ENCODE data around the gene PFKM. TPM values are rescaled to one million over a fixed set of nuclear protein-coding genes. Genes with fewer than 3 reads are reported as not detected.

The PFKM gene
- total RNA-seq, 1 experiment from 2014 or later, result 33.3 TPM

DNA sequence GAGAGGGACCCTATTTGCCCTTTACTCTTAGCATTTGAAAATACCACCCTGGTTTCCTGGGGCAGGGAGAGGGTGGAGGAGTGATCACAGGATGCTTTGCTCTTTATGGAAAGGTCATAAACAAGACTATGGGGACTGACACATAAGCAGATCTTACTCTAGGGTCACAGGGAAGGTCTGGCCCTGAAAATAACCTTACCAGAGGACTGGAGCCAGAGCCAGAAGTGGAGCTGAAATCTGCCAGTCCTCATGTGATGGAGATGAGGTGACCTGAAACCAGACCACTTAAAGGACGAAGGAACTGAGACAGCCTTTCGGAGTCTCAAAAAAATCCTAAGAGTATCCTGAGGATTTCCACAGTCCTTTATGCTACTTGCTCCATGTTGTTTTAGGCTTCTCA lies 12.4 kb downstream of the PFKM start:
- no peaks in the 10 kb centered on the region for H3K9me3 Mint-ChIP-seq (ENCODE audit: low read depth, unreplicated experiment)
- intact Hi-C loops (cut with micrococcal nuclease; ENCODE audit: unreplicated experiment), result no loop called here
- CTCF ChIA-PET, result no interaction called here
- DNase-seq, result no peak
- no TSS peak for BruUV-seq (replicated peaks)
- H3K27me3 Mint-ChIP-seq (ENCODE audit: unreplicated experiment), result no peaks in the 10 kb centered on the region
- H3K4me1 Mint-ChIP-seq (ENCODE audit: low read depth, unreplicated experiment), result no peaks in the 10 kb centered on the region
- no peak overlapping the region for H3K4me3 Mint-ChIP-seq (ENCODE audit: low read depth, unreplicated experiment)
- TF ChIP-seq, protein P1, sequence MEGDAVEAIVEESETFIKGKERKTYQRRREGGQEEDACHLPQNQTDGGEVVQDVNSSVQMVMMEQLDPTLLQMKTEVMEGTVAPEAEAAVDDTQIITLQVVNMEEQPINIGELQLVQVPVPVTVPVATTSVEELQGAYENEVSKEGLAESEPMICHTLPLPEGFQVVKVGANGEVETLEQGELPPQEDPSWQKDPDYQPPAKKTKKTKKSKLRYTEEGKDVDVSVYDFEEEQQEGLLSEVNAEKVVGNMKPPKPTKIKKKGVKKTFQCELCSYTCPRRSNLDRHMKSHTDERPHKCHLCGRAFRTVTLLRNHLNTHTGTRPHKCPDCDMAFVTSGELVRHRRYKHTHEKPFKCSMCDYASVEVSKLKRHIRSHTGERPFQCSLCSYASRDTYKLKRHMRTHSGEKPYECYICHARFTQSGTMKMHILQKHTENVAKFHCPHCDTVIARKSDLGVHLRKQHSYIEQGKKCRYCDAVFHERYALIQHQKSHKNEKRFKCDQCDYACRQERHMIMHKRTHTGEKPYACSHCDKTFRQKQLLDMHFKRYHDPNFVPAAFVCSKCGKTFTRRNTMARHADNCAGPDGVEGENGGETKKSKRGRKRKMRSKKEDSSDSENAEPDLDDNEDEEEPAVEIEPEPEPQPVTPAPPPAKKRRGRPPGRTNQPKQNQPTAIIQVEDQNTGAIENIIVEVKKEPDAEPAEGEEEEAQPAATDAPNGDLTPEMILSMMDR (IDR thresholded peaks at IDR 0.05; ENCODE audit: unreplicated experiment), result no peak
- H3K36me3 Mint-ChIP-seq (ENCODE audit: insufficient read depth, unreplicated experiment), result peaks cover 8% of the 10 kb centered on the region
- no peak overlapping the region for H3K27ac Mint-ChIP-seq (ENCODE audit: unreplicated experiment)

DNA sequence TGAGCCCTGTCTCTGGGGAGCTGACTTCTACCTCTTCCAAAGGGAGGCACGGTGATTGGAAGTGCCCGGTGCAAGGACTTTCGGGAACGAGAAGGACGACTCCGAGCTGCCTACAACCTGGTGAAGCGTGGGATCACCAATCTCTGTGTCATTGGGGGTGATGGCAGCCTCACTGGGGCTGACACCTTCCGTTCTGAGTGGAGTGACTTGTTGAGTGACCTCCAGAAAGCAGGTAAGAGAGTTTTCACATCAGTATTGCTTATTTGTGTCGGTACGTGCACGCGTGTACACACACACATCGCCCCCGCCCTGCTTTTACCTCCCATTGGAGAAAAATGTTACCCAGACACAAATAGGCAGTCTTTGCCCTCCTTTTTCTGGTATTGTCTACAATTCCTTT lies 13.7 kb downstream of the PFKM start:
- no peak overlapping the region for H3K4me3 Mint-ChIP-seq (ENCODE audit: low read depth, unreplicated experiment)
- no peak overlapping the region for H3K27ac Mint-ChIP-seq (ENCODE audit: unreplicated experiment)
- TF ChIP-seq, protein P1 (IDR thresholded peaks at IDR 0.05; ENCODE audit: unreplicated experiment), result no peak
- BruUV-seq (replicated peaks), result no TSS peak
- no peaks in the 10 kb centered on the region for H3K4me1 Mint-ChIP-seq (ENCODE audit: low read depth, unreplicated experiment)
- intact Hi-C loops (cut with micrococcal nuclease; ENCODE audit: unreplicated experiment), result no loop called here
- no peaks in the 10 kb centered on the region for H3K9me3 Mint-ChIP-seq (ENCODE audit: low read depth, unreplicated experiment)
- peaks cover 9% of the 10 kb centered on the region for H3K36me3 Mint-ChIP-seq (ENCODE audit: insufficient read depth, unreplicated experiment)
- DNase-seq, result no peak
- CTCF ChIA-PET, result no interaction called here
- no peaks in the 10 kb centered on the region for H3K27me3 Mint-ChIP-seq (ENCODE audit: unreplicated experiment)

DNA sequence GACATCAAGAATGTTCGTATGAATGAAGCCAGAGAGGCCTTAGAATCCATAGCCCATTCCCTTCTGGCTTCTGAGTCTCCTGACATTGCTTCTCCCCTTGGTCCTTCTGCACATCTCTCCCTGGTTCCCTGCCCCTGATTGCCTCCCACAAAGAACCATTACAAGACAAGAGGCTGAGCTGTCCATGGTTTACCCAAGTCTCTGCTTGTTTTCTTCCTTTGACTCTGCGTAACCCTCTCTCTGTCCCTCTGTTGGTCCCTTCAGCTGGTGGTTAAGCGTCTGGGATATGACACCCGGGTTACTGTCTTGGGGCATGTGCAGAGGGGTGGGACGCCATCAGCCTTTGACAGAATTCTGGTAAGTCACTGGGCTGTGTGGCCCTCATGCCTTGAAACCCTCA lies 15.9 kb downstream of the PFKM start:
- intact Hi-C loops (cut with micrococcal nuclease; ENCODE audit: unreplicated experiment), result no loop called here
- no peak overlapping the region for H3K27ac Mint-ChIP-seq (ENCODE audit: unreplicated experiment)
- no peaks in the 10 kb centered on the region for H3K4me1 Mint-ChIP-seq (ENCODE audit: low read depth, unreplicated experiment)
- no TSS peak for BruUV-seq (replicated peaks)
- H3K9me3 Mint-ChIP-seq (ENCODE audit: low read depth, unreplicated experiment), result no peaks in the 10 kb centered on the region
- CTCF ChIA-PET, result no interaction called here
- no peak for DNase-seq
- no peak overlapping the region for H3K4me3 Mint-ChIP-seq (ENCODE audit: low read depth, unreplicated experiment)
- TF ChIP-seq, protein P1 (IDR thresholded peaks at IDR 0.05; ENCODE audit: unreplicated experiment), result no peak
- H3K27me3 Mint-ChIP-seq (ENCODE audit: unreplicated experiment), result no peaks in the 10 kb centered on the region
- H3K36me3 Mint-ChIP-seq (ENCODE audit: insufficient read depth, unreplicated experiment), result peaks cover 5% of the 10 kb centered on the region

DNA sequence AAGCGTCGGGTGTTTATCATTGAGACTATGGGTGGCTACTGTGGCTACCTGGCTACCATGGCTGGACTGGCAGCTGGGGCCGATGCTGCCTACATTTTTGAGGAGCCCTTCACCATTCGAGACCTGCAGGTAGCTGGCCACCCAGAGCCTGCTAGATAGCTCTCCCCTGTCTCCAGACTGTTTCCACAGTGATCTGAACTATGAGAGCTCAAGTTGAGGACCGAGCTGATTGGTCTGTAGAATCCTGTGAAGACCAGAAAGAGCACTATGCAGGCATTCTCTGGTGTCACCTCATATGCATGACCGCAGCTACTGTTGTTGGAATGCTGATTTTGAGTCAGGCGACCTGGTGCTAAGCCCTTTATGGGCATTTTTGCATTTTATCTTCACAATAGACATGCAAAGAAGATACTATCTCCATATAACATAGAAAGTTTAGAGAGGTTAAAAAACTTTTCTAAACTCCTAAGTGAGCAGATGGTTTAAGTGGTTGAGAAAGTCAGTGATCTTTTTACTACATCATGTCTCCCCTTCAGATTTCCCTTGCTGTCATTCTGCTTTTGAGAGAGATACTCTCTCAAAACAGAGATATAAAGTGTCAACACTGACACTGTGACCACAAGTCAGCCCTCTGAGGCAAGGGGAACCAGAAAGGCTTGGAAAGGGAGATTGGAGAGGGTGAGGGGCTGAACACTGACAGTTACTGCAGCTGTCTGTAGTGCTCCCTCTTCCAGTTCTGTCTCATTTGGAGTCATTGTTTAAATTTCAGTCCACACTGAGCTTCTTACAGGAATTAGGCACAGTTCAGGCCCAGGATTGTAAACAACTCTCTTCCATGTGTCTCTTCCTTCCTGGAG lies 23.9 kb downstream of the PFKM start:
- no peaks in the 10 kb centered on the region for H3K36me3 Mint-ChIP-seq (ENCODE audit: insufficient read depth, unreplicated experiment)
- intact Hi-C loops (cut with micrococcal nuclease; ENCODE audit: unreplicated experiment), result no loop called here
- TF ChIP-seq, protein P1 (IDR thresholded peaks at IDR 0.05; ENCODE audit: unreplicated experiment), result no peak

More for the DNA sequence above, 23.9 kb downstream of the PFKM start:
- H3K4me3 Mint-ChIP-seq (ENCODE audit: low read depth, unreplicated experiment), result no peak overlapping the region
- H3K4me1 Mint-ChIP-seq (ENCODE audit: low read depth, unreplicated experiment), result no peaks in the 10 kb centered on the region
- H3K9me3 Mint-ChIP-seq (ENCODE audit: low read depth, unreplicated experiment), result no peaks in the 10 kb centered on the region
- no peaks in the 10 kb centered on the region for H3K27me3 Mint-ChIP-seq (ENCODE audit: unreplicated experiment)
- no peak for DNase-seq
- CTCF ChIA-PET, result no interaction called here
- no TSS peak for BruUV-seq (replicated peaks)
- H3K27ac Mint-ChIP-seq (ENCODE audit: unreplicated experiment), result no peak overlapping the region

Data from Calu3 (cell line).